Keratinocyte (primary cell): Measurements from ENCODE around the gene DPP10.

Source experiments
- EZH2 ChIP-seq: IDR thresholded peaks from one replicate; pipeline ENCODE4 v1.6.1; 2012; ENCODE audit warnings: inconsistent platforms, mild to moderate bottlenecking, low read length, moderate library complexity
- TF ChIP-seq, protein P1 (sequence below), 3 experiments: IDR thresholded peaks in 1 of 3; conservative IDR thresholded peaks in 1 of 3; optimal IDR thresholded peaks in 1 of 3; 2 replicates in 2 of 3; 3 replicates in 1 of 3; pipeline versions ENCODE3 to v1.5.1; 2011; ENCODE audit warnings: low read length in 3 of 3, mild to moderate bottlenecking in 3 of 3, moderate library complexity in 2 of 3, control low read depth in 1 of 3, inconsistent platforms in 1 of 3; ENCODE audit not compliant: insufficient read depth in 2 of 3; ENCODE audit errors: extremely low read depth in 1 of 3

GRCh38 chr2:114814355-114814754 is 371.9 kb downstream of the DPP10 start:
- no peak for TF ChIP-seq EZH2
- TF ChIP-seq, protein P1, sequence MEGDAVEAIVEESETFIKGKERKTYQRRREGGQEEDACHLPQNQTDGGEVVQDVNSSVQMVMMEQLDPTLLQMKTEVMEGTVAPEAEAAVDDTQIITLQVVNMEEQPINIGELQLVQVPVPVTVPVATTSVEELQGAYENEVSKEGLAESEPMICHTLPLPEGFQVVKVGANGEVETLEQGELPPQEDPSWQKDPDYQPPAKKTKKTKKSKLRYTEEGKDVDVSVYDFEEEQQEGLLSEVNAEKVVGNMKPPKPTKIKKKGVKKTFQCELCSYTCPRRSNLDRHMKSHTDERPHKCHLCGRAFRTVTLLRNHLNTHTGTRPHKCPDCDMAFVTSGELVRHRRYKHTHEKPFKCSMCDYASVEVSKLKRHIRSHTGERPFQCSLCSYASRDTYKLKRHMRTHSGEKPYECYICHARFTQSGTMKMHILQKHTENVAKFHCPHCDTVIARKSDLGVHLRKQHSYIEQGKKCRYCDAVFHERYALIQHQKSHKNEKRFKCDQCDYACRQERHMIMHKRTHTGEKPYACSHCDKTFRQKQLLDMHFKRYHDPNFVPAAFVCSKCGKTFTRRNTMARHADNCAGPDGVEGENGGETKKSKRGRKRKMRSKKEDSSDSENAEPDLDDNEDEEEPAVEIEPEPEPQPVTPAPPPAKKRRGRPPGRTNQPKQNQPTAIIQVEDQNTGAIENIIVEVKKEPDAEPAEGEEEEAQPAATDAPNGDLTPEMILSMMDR (optimal IDR thresholded peaks at IDR 0.05 in 1 of 3, IDR thresholded peaks at IDR 0.05 in 1 of 3, conservative IDR thresholded peaks at IDR 0.05 in 1 of 3; ENCODE audit: extremely low read depth in 1 of 3, insufficient read depth in 2 of 3, low read length in 3 of 3), result no peak
